ENCODE data around the gene PRDM5.

GRCh38 chr4:120871173-120871572 lies 51.4 kb downstream of the PRDM5 start:
- TF ChIP-seq TAF1 (IDR thresholded peaks at IDR 0.05; ENCODE audit: borderline replicate concordance, insufficient read depth, low read length) (no peak), SIN3A (IDR thresholded peaks at IDR 0.05; ENCODE audit: borderline replicate concordance, insufficient read depth, low read length) (no peak)
